Karpas-422 (cell line): ENCODE data around the gene RNF31. TPM values are rescaled to one million over a fixed set of nuclear protein-coding genes. Genes with fewer than 3 reads are reported as not detected.

Source experiments
- DNase-seq: peaks from one replicate; pipeline ENCODE4 v3.0.0-alpha.2; 2015
- H2AFZ ChIP-seq: fragments of 200-600 bp; sonication (generic); 2 replicates; pipeline ENCODE4 v1.6.1; 2014; ENCODE audit warnings: antibody characterized with exemption, low read length, mixed read lengths
- H3K27ac ChIP-seq: fragments of 200-600 bp; sonication (generic); 2 replicates; pipeline ENCODE4 v1.5.1; 2014; ENCODE audit warnings: mild to moderate bottlenecking, low read length, moderate library complexity
- H3K27me3 ChIP-seq: fragments of 200-600 bp; sonication (generic); 2 replicates; pipeline ENCODE4 v1.6.1; 2014; ENCODE audit warnings: low read length, mixed read lengths
- H3K36me3 ChIP-seq: fragments of 200-600 bp; sonication (generic); 2 replicates; pipeline ENCODE4 v1.6.1; 2014; ENCODE audit warnings: low read length, mixed read lengths; ENCODE audit not compliant: insufficient read depth
- H3K4me1 ChIP-seq: fragments of 200-600 bp; sonication (generic); 2 replicates; pipeline ENCODE4 v1.6.1; 2014; ENCODE audit warnings: mild to moderate bottlenecking, low read length, mixed read lengths
- H3K4me2 ChIP-seq: fragments of 200-600 bp; sonication (generic); 2 replicates; pipeline ENCODE4 v1.6.1; 2014; ENCODE audit warnings: low read length, low read depth, mild to moderate bottlenecking; ENCODE audit not compliant: poor library complexity, severe bottlenecking
- H3K4me3 ChIP-seq: fragments of 200-600 bp; sonication (generic); 2 replicates; pipeline ENCODE4 v1.5.1; 2014; ENCODE audit warnings: mild to moderate bottlenecking, antibody characterized with exemption, low read length, mixed read lengths
- H3K79me2 ChIP-seq: fragments of 200-600 bp; sonication (generic); 2 replicates; pipeline ENCODE4 v1.6.1; 2014; ENCODE audit warnings: mild to moderate bottlenecking, low read length, mixed read lengths
- H3K9ac ChIP-seq: fragments of 200-600 bp; sonication (generic); 2 replicates; pipeline ENCODE4 v1.6.0; 2014; ENCODE audit warnings: low read length
- H3K9me2 ChIP-seq: fragments of 200-600 bp; sonication (generic), shearing (Covaris generic); replicated peaks from 2 replicates; pipeline ENCODE4 v1.6.0; 2014; ENCODE audit warnings: mild to moderate bottlenecking, low read length, moderate library complexity; ENCODE audit not compliant: insufficient read depth
- H3K9me3 ChIP-seq: fragments of 300-700, 200-600 bp; sonication (generic); 2 replicates; pipeline ENCODE4 v1.6.1; 2014; ENCODE audit warnings: low read length, mixed read lengths
- H4K20me1 ChIP-seq: fragments of 200-600 bp; sonication (generic); 2 replicates; pipeline ENCODE4 v1.6.1; 2014; ENCODE audit warnings: mild to moderate bottlenecking, antibody characterized with exemption, low read length, low read depth; ENCODE audit not compliant: insufficient read depth
- total RNA-seq: library from RNA; depleted of rRNA; stranded (reverse); fragments of >200 nt; shearing (Covaris generic); gene quantifications from 2 replicates; pipeline ENCODE4 v1.2.3, GENCODE V29; 2014; ENCODE audit warnings: low replicate concordance

RNF31 gene
- total RNA-seq, 1 experiment from 2014 or later, result 82.0 TPM

DNA sequence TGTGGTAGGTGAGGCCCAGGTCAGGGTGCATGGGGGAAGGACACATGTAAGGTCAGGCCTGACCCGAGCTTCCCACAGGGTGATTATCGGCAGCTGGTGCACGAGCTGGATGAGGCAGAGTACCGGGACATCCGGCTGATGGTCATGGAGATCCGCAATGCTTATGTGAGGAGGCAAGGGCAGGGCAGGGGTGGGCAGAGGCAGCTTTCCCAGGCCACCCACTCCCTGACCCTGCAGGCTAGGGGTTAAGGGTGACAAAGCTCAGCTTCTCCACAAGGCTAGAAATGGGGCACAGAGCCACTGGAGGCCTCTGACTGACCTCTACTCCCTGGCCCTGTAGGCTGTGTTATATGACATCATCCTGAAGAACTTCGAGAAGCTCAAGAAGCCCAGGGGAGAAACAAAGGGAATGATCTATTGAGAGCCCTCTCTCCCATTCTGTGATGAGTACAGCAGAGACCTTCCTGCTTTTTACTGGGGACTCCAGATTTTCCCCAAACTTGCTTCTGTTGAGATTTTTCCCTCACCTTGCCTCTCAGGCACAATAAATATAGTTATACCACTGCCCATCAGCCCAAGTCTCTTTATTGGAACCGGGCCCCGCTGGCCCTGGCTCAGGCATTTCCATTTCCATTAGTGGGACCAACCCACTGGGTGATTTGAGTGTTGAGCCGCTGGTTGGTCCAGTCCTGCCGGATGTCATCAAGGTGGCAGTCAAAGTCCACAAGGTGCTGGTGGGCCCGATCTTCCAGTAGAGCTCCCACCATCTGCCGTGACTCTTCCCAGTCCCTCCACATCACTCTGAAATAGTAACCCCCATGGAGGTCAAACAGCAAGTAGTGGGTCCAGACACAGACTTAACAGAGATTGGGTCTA, 8.7 kb upstream of the RNF31 start:
- H3K4me1 ChIP-seq, result peaks cover 60% of the 10 kb centered on the region
- DNase-seq, result no peak
- peak overlapping the region; percentile 87 for H3K4me2 ChIP-seq
- H2AFZ ChIP-seq, result no peak overlapping the region
- H3K9ac ChIP-seq, result peak overlapping the region; percentile 94
- H4K20me1 ChIP-seq, result no peaks in the 10 kb centered on the region
- no peaks in the 10 kb centered on the region for H3K9me2 ChIP-seq
- no peak overlapping the region; the same call in 1 of the 2 replicates for H3K4me3 ChIP-seq
- H3K9me3 ChIP-seq, result no peaks in the 10 kb centered on the region
- no peak overlapping the region for H3K27ac ChIP-seq
- H3K36me3 ChIP-seq, result peaks cover 23% of the 10 kb centered on the region
- peaks cover 51% of the 10 kb centered on the region for H3K79me2 ChIP-seq
- no peaks in the 10 kb centered on the region for H3K27me3 ChIP-seq

DNA sequence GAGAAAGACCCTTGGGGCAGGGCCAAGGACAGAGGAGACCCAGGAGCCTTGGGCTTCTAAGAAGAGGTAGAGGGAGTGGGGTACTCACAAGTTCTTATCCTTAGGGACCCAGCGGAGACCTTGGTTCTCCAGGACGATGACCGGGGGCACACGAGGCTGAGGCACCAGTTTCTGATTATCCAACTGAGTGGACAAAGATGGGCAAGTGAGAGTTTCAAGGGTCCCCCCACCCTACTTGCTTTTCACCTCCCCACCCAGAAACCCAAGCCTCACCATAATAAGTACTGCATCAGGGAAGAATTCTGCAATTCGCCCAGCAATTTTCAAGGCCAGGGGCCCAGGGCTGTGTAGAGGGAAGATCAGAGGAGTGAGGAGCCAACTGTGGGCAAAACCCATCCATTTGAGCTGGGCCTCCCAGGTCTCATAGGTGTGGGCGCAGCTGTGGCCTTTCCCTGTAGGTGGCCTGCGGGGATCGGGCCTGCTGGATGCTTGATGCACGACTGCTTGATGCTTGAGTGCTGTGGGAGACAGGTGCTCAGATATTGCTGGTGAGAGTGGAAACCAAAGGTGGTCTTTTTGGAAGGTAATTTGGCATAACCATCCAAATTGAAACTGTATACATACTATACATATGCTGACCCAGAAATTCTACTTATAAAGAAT, 7.9 kb upstream of the RNF31 start:
- Histone ChIP-seq H3K9ac (peak overlapping the region; percentile 94), H3K36me3 (peaks cover 24% of the 10 kb centered on the region), H3K79me2 (peaks cover 59% of the 10 kb centered on the region), H3K9me2 (no peaks in the 10 kb centered on the region), H3K4me1 (peaks cover 67% of the 10 kb centered on the region), H3K9me3 (no peaks in the 10 kb centered on the region), H3K27ac (peak overlapping the region; percentile 52), H3K4me2 (peak overlapping the region; percentile 76), H2AFZ (no peak overlapping the region), H3K27me3 (no peaks in the 10 kb centered on the region), H4K20me1 (no peaks in the 10 kb centered on the region), H3K4me3 (peak overlapping the region; percentile 83)
- peak; percentile 62 for DNase-seq

DNA sequence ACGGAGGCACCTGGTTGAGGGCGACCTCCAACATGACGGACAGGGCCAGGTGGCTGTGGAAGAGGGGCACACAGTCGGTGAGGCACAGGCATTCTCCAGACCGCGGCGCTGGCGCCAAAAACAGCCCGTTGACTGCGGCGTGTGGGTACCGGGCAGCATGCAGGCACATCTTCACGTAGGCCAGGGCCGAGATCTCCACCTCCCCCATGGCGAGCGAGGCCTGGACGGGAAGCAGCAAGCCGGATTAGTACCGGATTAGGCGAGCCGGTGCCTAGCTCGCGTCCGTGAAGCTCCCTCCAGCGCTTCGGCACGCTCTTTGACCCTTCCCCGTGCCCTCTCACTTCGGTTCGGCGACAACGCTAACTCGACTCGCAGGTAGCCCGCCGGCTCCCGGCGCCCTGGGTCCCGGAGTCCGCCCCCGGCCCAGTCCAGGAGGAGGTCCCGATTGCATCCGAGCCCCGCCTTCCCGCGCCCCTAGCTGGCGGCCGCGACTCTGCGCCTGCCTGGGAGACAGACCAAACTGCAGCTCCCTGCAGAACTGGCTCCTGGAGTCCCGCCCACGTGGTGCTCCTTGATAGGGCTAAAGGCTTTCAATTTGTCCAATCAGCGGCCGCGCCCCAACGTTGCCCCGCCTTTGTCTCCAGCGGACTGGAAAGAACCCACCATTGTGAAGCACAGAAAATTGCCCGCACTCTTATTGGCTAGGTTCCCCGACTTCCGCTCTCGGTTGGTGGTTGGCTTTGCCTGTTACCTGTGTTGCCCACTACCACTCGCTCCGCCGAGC, 6.0 kb upstream of the RNF31 start, which contains the start of gene EMC9:
EMC9 (minus strand) TSS at position 495 of the 784 bp plus-strand sequence; CDS start at position 208, 287 bp downstream.
- peak; percentile 100 for DNase-seq
- peaks cover 30% of the 10 kb centered on the region for H3K36me3 ChIP-seq
- peaks cover 73% of the 10 kb centered on the region for H3K4me1 ChIP-seq
- no peaks in the 10 kb centered on the region for H4K20me1 ChIP-seq
- H3K4me3 ChIP-seq, result peak within 1 kb of the TSS; percentile 83
- H3K9ac ChIP-seq, result peak within 1 kb of the TSS; percentile 94
- H3K9me3 ChIP-seq, result no peaks in the 10 kb centered on the region
- peaks cover 75% of the 10 kb centered on the region for H3K79me2 ChIP-seq
- H3K4me2 ChIP-seq, result peak within 1 kb of the TSS; percentile 82
- H2AFZ ChIP-seq, result peak within 1 kb of the TSS; percentile 32; the same call in 1 of the 2 replicates
- H3K9me2 ChIP-seq, result no peaks in the 10 kb centered on the region
- no peaks in the 10 kb centered on the region for H3K27me3 ChIP-seq
- H3K27ac ChIP-seq, result peak within 1 kb of the TSS; percentile 81

- Histone ChIP-seq H3K9me2 (no peaks in the 10 kb centered on the region), H3K27ac (peak overlapping the region; percentile 2; the same call in 1 of the 2 replicates), H4K20me1 (peaks cover 9% of the 10 kb centered on the region), H3K36me3 (peaks cover 21% of the 10 kb centered on the region), H3K79me2 (peaks cover 66% of the 10 kb centered on the region), H3K4me1 (peaks cover 59% of the 10 kb centered on the region), H3K9ac (no peak overlapping the region), H3K27me3 (no peaks in the 10 kb centered on the region), H3K4me2 (no peak overlapping the region), H2AFZ (no peak overlapping the region), H3K9me3 (no peaks in the 10 kb centered on the region), H3K4me3 (no peak overlapping the region)
- no peak for DNase-seq
Measured at GRCh38 chr14:24143511-24143910, 3.8 kb upstream of the RNF31 start.

GRCh38 chr14:24144451-24144850, 2.8 kb upstream of the RNF31 start:
- peak overlapping the region; percentile 99; the same call in 1 of the 2 replicates for H3K9ac ChIP-seq
- H3K4me3 ChIP-seq, result no peak overlapping the region; the same call in 1 of the 2 replicates
- peaks cover 58% of the 10 kb centered on the region for H3K4me1 ChIP-seq

DNA sequence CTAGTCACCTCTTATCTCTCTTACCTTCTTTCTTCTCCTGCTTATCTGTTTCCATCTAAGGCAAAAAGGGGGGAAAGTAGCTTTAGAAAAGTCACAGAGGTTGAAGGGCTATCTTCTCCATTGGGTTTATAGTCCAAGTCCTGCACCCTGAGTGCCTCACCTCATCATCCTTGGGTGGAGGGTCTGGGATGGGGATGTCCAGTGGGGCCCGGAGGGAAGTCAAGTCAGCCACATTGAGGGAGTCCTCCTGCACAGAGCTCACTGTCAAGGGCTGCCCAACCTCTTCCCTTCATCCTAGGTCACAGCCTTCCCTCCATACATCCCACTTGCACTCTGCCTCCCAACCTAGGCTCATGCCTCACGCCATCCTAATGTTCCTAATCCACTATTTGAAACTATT, 2.1 kb upstream of the RNF31 start:
- Histone ChIP-seq H3K4me2 (peak overlapping the region; percentile 89), H3K9me3 (no peaks in the 10 kb centered on the region), H3K4me1 (peaks cover 54% of the 10 kb centered on the region), H3K27me3 (no peaks in the 10 kb centered on the region), H3K9me2 (no peaks in the 10 kb centered on the region), H3K79me2 (peaks cover 67% of the 10 kb centered on the region), H3K27ac (peak overlapping the region; percentile 82), H3K9ac (peak overlapping the region; percentile 99), H4K20me1 (peaks cover 12% of the 10 kb centered on the region), H3K4me3 (peak overlapping the region; percentile 98), H2AFZ (no peak overlapping the region), H3K36me3 (peaks cover 20% of the 10 kb centered on the region)
- no peak for DNase-seq

More at GRCh38 chr14:24144451-24144850, 2.8 kb upstream of the RNF31 start:
- no peaks in the 10 kb centered on the region for H3K27me3 ChIP-seq
- H2AFZ ChIP-seq, result no peak overlapping the region
- DNase-seq, result no peak
- H4K20me1 ChIP-seq, result peaks cover 12% of the 10 kb centered on the region
- peaks cover 16% of the 10 kb centered on the region for H3K36me3 ChIP-seq
- H3K9me2 ChIP-seq, result no peaks in the 10 kb centered on the region
- peak overlapping the region; percentile 89 for H3K4me2 ChIP-seq
- H3K9me3 ChIP-seq, result no peaks in the 10 kb centered on the region
- H3K27ac ChIP-seq, result no peak overlapping the region
- H3K79me2 ChIP-seq, result peaks cover 66% of the 10 kb centered on the region

GRCh38 chr14:24145690-24146452, 1.4 kb upstream of the RNF31 start:
- Histone ChIP-seq H3K4me3 (peak overlapping the region; percentile 98), H3K79me2 (peaks cover 67% of the 10 kb centered on the region), H3K9me3 (no peaks in the 10 kb centered on the region), H3K9ac (peak overlapping the region; percentile 99), H2AFZ (peak overlapping the region; percentile 34; the same call in 1 of the 2 replicates), H3K36me3 (peaks cover 26% of the 10 kb centered on the region), H4K20me1 (peaks cover 12% of the 10 kb centered on the region), H3K4me2 (peak overlapping the region; percentile 89), H3K27ac (peak overlapping the region; percentile 82), H3K9me2 (no peaks in the 10 kb centered on the region), H3K4me1 (peaks cover 54% of the 10 kb centered on the region), H3K27me3 (no peaks in the 10 kb centered on the region)
- DNase-seq, result peak; percentile 73
